ENCODE measurements around the gene ABCD1. TPM values are rescaled to one million over a fixed set of nuclear protein-coding genes. Genes with fewer than 3 reads are reported as not detected.
A peak's percentile ranks its signal among the peaks of the same experiment; 100 is the strongest.
"Not testable (repeated sequence)": the region's sequence is repeated elsewhere in the genome, so short reads cannot be mapped to it uniquely, and the experiment has no call there.

ABCD1 gene
- 10 to 100 TPM; 11.0 to 21.3 (median 18.3) TPM for total RNA-seq
- 10 to 100 TPM in 1 of 3 donors, 1 to 10 TPM in 2; 1.8 to 12.8 (median 3.2) TPM for polyA plus RNA-seq

GRCh38 chrX:153724252-153725038 is at the start of gene ABCD1, which contains the start of gene BCAP31:
TSS of gene ABCD1 (plus strand) at chrX:153724856. CDS start at chrX:153725267, 411 bp downstream.
TSS of gene BCAP31 (minus strand) at chrX:153724387. CDS start at chrX:153723244, 1,143 bp downstream.
- no peaks in the 10 kb centered on the region for H3K27me3 ChIP-seq
- H3K27ac ChIP-seq, result peak within 1 kb of the TSS; percentile 86 to 93 (median 91)
- H3K4me1 ChIP-seq, result peaks cover 0 to 60% (median 55%) of the 10 kb centered on the region in 4 donors
- no peaks in the 10 kb centered on the region for H3K9me3 ChIP-seq
- H3K36me3 ChIP-seq, result peaks cover 0 to 16% (median 13%) of the 10 kb centered on the region in 4 donors
- peak; percentile 95 for DNase-seq
- H3K4me3 ChIP-seq, result peak within 1 kb of the TSS; percentile 62 to 78 (median 72)
- intact Hi-C loops (cut with DNase I), result no loop called here
- 1% methylated on average over 78 to 88 of the region's 88 CpGs for WGBS, 2 donors
- peak; percentile 93 to 97 (median 94) for TF ChIP-seq POLR2AphosphoS5 (IDR thresholded peaks at IDR 0.05)
- peak; percentile 79 to 86 for TF ChIP-seq POLR2A (IDR thresholded peaks at IDR 0.05)
- no peak for TF ChIP-seq EP300 (IDR thresholded peaks at IDR 0.05)

GRCh38 chrX:153681175-153681574 is 43.5 kb upstream of the ABCD1 start:
- H3K36me3 ChIP-seq, result no peaks in the 10 kb centered on the region
- no peaks in the 10 kb centered on the region for H3K27me3 ChIP-seq
- H3K9me3 ChIP-seq, result no peaks in the 10 kb centered on the region
- TF ChIP-seq POLR2A (IDR thresholded peaks at IDR 0.05), result no peak
- peak; percentile 58 for DNase-seq
- 72 to 77% methylated on average over 12 of the region's 12 CpGs for WGBS, 2 donors
- H3K4me1 ChIP-seq, result no peaks in the 10 kb centered on the region
- no peak overlapping the region for H3K4me3 ChIP-seq
- H3K27ac ChIP-seq, result no peak overlapping the region
- intact Hi-C loops (cut with DNase I), result no loop called here

DNA sequence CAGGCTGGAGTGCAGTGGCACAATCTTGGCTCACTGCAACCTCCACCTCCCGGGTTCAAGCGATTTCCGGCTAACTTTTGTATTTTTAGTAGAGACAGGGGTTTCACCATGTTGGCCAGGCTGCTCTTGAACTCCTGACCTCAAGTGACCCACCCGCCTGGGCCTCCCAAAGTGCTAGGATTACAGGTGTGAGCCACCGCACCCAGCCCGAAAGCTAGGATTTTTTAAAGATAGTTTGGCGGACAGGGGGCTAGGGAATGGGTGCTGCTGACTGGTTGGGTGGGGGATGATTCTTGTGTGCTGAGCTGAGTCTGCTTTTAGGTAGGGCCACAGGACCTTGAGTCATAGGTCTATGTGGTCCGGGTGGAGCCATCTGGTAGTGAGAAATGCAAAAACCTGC is 41.2 kb upstream of the ABCD1 start:
- intact Hi-C loops (cut with DNase I); H3K27ac ChIP-seq; H3K27me3 ChIP-seq; H3K9me3 ChIP-seq; H3K36me3 ChIP-seq; H3K4me3 ChIP-seq; H3K4me1 ChIP-seq: not testable (repeated sequence)
- peak; percentile 38 for DNase-seq
- 96 to 97% methylated on average over 8 of the region's 8 CpGs for WGBS, 2 donors

GRCh38 chrX:153684467-153685155 is 40.0 kb upstream of the ABCD1 start:
- H3K27me3 ChIP-seq, result no peaks in the 10 kb centered on the region
- TF ChIP-seq, protein P1, sequence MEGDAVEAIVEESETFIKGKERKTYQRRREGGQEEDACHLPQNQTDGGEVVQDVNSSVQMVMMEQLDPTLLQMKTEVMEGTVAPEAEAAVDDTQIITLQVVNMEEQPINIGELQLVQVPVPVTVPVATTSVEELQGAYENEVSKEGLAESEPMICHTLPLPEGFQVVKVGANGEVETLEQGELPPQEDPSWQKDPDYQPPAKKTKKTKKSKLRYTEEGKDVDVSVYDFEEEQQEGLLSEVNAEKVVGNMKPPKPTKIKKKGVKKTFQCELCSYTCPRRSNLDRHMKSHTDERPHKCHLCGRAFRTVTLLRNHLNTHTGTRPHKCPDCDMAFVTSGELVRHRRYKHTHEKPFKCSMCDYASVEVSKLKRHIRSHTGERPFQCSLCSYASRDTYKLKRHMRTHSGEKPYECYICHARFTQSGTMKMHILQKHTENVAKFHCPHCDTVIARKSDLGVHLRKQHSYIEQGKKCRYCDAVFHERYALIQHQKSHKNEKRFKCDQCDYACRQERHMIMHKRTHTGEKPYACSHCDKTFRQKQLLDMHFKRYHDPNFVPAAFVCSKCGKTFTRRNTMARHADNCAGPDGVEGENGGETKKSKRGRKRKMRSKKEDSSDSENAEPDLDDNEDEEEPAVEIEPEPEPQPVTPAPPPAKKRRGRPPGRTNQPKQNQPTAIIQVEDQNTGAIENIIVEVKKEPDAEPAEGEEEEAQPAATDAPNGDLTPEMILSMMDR (IDR thresholded peaks at IDR 0.05), result no peak
- TF ChIP-seq POLR2AphosphoS5 (IDR thresholded peaks at IDR 0.05), result no peak
- no peak for TF ChIP-seq EP300 (IDR thresholded peaks at IDR 0.05)
- TF ChIP-seq POLR2A (IDR thresholded peaks at IDR 0.05), result no peak
- no peaks in the 10 kb centered on the region for H3K9me3 ChIP-seq

GRCh38 chrX:153685156-153685536 is 39.5 kb upstream of the ABCD1 start:
- Histone ChIP-seq H3K4me3 (no peak overlapping the region), H3K36me3 (no peaks in the 10 kb centered on the region), H3K27ac (no peak overlapping the region), H3K4me1 (peaks cover 0 to 14% (median 13%) of the 10 kb centered on the region in 4 donors), H3K9me3 (no peaks in the 10 kb centered on the region), H3K27me3 (no peaks in the 10 kb centered on the region)
- TF ChIP-seq, protein P1 (IDR thresholded peaks at IDR 0.05), result no peak
- TF ChIP-seq EP300 (IDR thresholded peaks at IDR 0.05) (no peak), POLR2AphosphoS5 (IDR thresholded peaks at IDR 0.05) (no peak), POLR2A (IDR thresholded peaks at IDR 0.05) (no peak)
- intact Hi-C loops (cut with DNase I), result no loop called here
- 61 to 79% methylated on average over 21 of the region's 21 CpGs for WGBS, 2 donors
- DNase-seq, result peak; percentile 64

More at GRCh38 chrX:153684467-153685155, 40.0 kb upstream of the ABCD1 start:
- no peaks in the 10 kb centered on the region for H3K36me3 ChIP-seq
- no peak overlapping the region for H3K4me3 ChIP-seq
- peak; percentile 53 for DNase-seq
- H3K4me1 ChIP-seq, result peaks cover 0 to 9% (median 8%) of the 10 kb centered on the region in 4 donors
- whole genome bisulfite sequencing, 2 donors, result 48 to 51% methylated on average over 21 of the region's 21 CpGs
- intact Hi-C loops (cut with DNase I), result no loop called here
- H3K27ac ChIP-seq, result no peak overlapping the region
